Hepatocyte (in vitro differentiated cells): ENCODE measurements around the gene SAMD15. TPM values are rescaled to one million over a fixed set of nuclear protein-coding genes. Genes with fewer than 3 reads are reported as not detected.

Experiments used
- DNase-seq: peaks from one replicate; pipeline ENCODE4 v3.0.0-alpha.2; 2016; ENCODE audit warnings: low spot score
- H2AFZ ChIP-seq: fragments of 200-600 bp; sonication (generic); 2 replicates; pipeline ENCODE4 v1.6.0; 2016; ENCODE audit warnings: antibody characterized with exemption, mild to moderate bottlenecking
- H3K27ac ChIP-seq: fragments of 200-600 bp; sonication (generic); 2 replicates; pipeline ENCODE4 v1.5.1; 2016; ENCODE audit warnings: mild to moderate bottlenecking
- H3K27me3 ChIP-seq: fragments of 200-600 bp; sonication (generic); 2 replicates; pipeline ENCODE4 v1.6.1; 2016
- H3K36me3 ChIP-seq: fragments of 200-600 bp; sonication (generic); replicated peaks from 2 replicates; pipeline ENCODE4 v1.5.1; 2016; ENCODE audit warnings: low read depth; ENCODE audit not compliant: insufficient read depth
- H3K4me1 ChIP-seq: fragments of 200-600 bp; sonication (generic); 2 replicates; pipeline ENCODE4 v1.5.1; 2016; ENCODE audit warnings: mild to moderate bottlenecking, moderate library complexity; ENCODE audit not compliant: insufficient read depth
- H3K4me2 ChIP-seq: fragments of 200-600 bp; sonication (generic); 2 replicates; pipeline ENCODE4 v1.6.0; 2016
- H3K4me3 ChIP-seq: fragments of 200-600 bp; sonication (generic); 2 replicates; pipeline ENCODE4 v1.5.1; 2016; ENCODE audit warnings: mild to moderate bottlenecking
- H3K79me2 ChIP-seq: fragments of 200-600 bp; sonication (generic); 2 replicates; pipeline ENCODE4 v1.6.0; 2017; ENCODE audit warnings: mild to moderate bottlenecking
- H3K9me2 ChIP-seq: fragments of 200-600 bp; sonication (generic); replicated peaks from 2 replicates; pipeline ENCODE4 v1.6.0; 2017; ENCODE audit warnings: mild to moderate bottlenecking; ENCODE audit not compliant: insufficient read depth
- H3K9me3 ChIP-seq: fragments of 200-600 bp; sonication (generic); 2 replicates; pipeline ENCODE4 v1.5.1; 2016; ENCODE audit warnings: low read depth, mild to moderate bottlenecking
- H4K20me1 ChIP-seq: fragments of 200-600 bp; sonication (generic); 2 replicates; pipeline ENCODE4 v1.6.0; 2016; ENCODE audit warnings: mild to moderate bottlenecking; ENCODE audit not compliant: insufficient read depth, poor library complexity, severe bottlenecking
- CTCF ChIP-seq: fragments of 200-600 bp; sonication (generic); IDR thresholded peaks from 2 replicates; pipeline ENCODE4 v1.5.1; 2016; ENCODE audit warnings: antibody characterized with exemption, mild to moderate bottlenecking; ENCODE audit not compliant: poor library complexity
- EZH2 ChIP-seq: fragments of 200-600 bp; sonication (generic); IDR thresholded peaks from 2 replicates; pipeline ENCODE4 v1.6.1; 2016; ENCODE audit warnings: antibody characterized with exemption, mild to moderate bottlenecking, borderline replicate concordance
- EZH2phosphoT487 ChIP-seq: fragments of 200-600 bp; sonication (generic); IDR thresholded peaks from one replicate; pipeline ENCODE4 v1.6.1; 2018; ENCODE audit warnings: antibody characterized with exemption, mild to moderate bottlenecking, low read depth, moderate library complexity; ENCODE audit not compliant: unreplicated experiment, severe bottlenecking
- WGBS: methylation state at CpG from one replicate; pipeline ENCODE4 v1.1.6; 2016; ENCODE audit warnings: low lambda C conversion rate; ENCODE audit errors: missing lambda C conversion rate; 5-methylcytosine and 5-hydroxymethylcytosine counted together
- polyA plus RNA-seq: library from polyadenylated mRNA; unstranded; fragments of >200 nt; fragmentation: Nextera tagmentation; extraction: Ambion mirVana; gene quantifications from 2 replicates; pipeline ENCODE4 v1.2.1, GENCODE V29; 2016
- total RNA-seq: library from RNA; depleted of rRNA; stranded (reverse); fragments of >200 nt; gene quantifications from 2 replicates; pipeline ENCODE4 v1.2.3, GENCODE V29; 2014

SAMD15 gene
- total and polyA plus RNA-seq, 2 experiments from 2014 or later: 0.90 to 2.2 TPM

GRCh38 chr14:77426396-77426795 lies 49.2 kb downstream of the SAMD15 start:
- H3K36me3 ChIP-seq: no peaks in the 10 kb centered on the region
- H3K4me1 ChIP-seq: no peaks in the 10 kb centered on the region
- H3K4me2 ChIP-seq: no peak overlapping the region
- H4K20me1 ChIP-seq: no peaks in the 10 kb centered on the region
- TF ChIP-seq CTCF: no peak
- no peak for TF ChIP-seq EZH2phosphoT487
- no peak for TF ChIP-seq EZH2
- 100% methylated on average over 3 of the region's 3 CpGs for WGBS
- no peaks in the 10 kb centered on the region for H3K27me3 ChIP-seq
- H3K79me2 ChIP-seq: no peaks in the 10 kb centered on the region
- no peaks in the 10 kb centered on the region for H3K9me2 ChIP-seq
- H3K4me3 ChIP-seq: no peak overlapping the region
- DNase-seq: no peak
- H3K9me3 ChIP-seq: peaks cover under 1% of the 10 kb centered on the region
- no peak overlapping the region for H3K27ac ChIP-seq
- no peak overlapping the region for H2AFZ ChIP-seq

- Histone ChIP-seq H3K27ac (no peak overlapping the region), H3K9me2 (no peaks in the 10 kb centered on the region), H3K9me3 (no peaks in the 10 kb centered on the region), H3K27me3 (no peaks in the 10 kb centered on the region), H4K20me1 (no peaks in the 10 kb centered on the region), H3K36me3 (peaks cover 4% of the 10 kb centered on the region), H3K4me3 (no peak overlapping the region), H3K4me2 (no peak overlapping the region), H3K4me1 (no peaks in the 10 kb centered on the region), H3K79me2 (no peaks in the 10 kb centered on the region), H2AFZ (no peak overlapping the region)
- no peak for DNase-seq
- WGBS: 95% methylated on average over 3 of the region's 3 CpGs
- TF ChIP-seq EZH2: no peak
- no peak for TF ChIP-seq CTCF
Observed at GRCh38 chr14:77436042-77436441, 58.9 kb downstream of the SAMD15 start.

- DNase-seq: no peak
- TF ChIP-seq EZH2phosphoT487: no peak
- TF ChIP-seq EZH2: no peak
- no peak for TF ChIP-seq CTCF
- no peak overlapping the region for H3K4me3 ChIP-seq
Observed at GRCh38 chr14:77438596-77438995, 61.4 kb downstream of the SAMD15 start.

GRCh38 chr14:77439861-77440260 lies 62.7 kb downstream of the SAMD15 start:
- Histone ChIP-seq H3K4me2 (no peak overlapping the region), H3K27me3 (no peaks in the 10 kb centered on the region), H3K4me3 (no peak overlapping the region), H3K36me3 (peaks cover 4% of the 10 kb centered on the region), H3K4me1 (no peaks in the 10 kb centered on the region), H3K79me2 (no peaks in the 10 kb centered on the region), H3K9me3 (no peaks in the 10 kb centered on the region), H3K9me2 (no peaks in the 10 kb centered on the region), H3K27ac (no peak overlapping the region), H2AFZ (no peak overlapping the region), H4K20me1 (no peaks in the 10 kb centered on the region)
- TF ChIP-seq EZH2phosphoT487 (no peak), EZH2 (no peak), CTCF (no peak)
- 97% methylated on average over 4 of the region's 4 CpGs for WGBS
- DNase-seq: no peak

More at GRCh38 chr14:77438596-77438995, 61.4 kb downstream of the SAMD15 start:
- Histone ChIP-seq H3K79me2 (no peaks in the 10 kb centered on the region), H3K4me2 (no peak overlapping the region), H3K27me3 (no peaks in the 10 kb centered on the region), H3K4me1 (no peaks in the 10 kb centered on the region), H4K20me1 (no peaks in the 10 kb centered on the region), H2AFZ (no peak overlapping the region), H3K27ac (no peak overlapping the region), H3K9me3 (no peaks in the 10 kb centered on the region), H3K9me2 (no peaks in the 10 kb centered on the region), H3K36me3 (peaks cover 4% of the 10 kb centered on the region)
- 100% methylated on average over 1 of the region's 1 CpG for WGBS
